ENCODE data around the gene RHBDF2.
"Not testable (repeated sequence)": the region's sequence is repeated elsewhere in the genome, so short reads cannot be mapped to it uniquely, and the experiment has no call there.

The RHBDF2 gene

GRCh38 chr17:76537288-76537577 lies 36.0 kb upstream of the RHBDF2 start:
- TF ChIP-seq FOXM1 (IDR thresholded peaks at IDR 0.05; ENCODE audit: borderline replicate concordance) (no peak), FOXA1 (IDR thresholded peaks at IDR 0.05) (no peak), PKNOX1 (IDR thresholded peaks at IDR 0.05) (no peak)
- POLR2A ChIA-PET: no interaction called here
- CTCF ChIA-PET: interaction anchor here (0.6 to 1.0 kb wide), 2 partner anchors 11 to 30 kb away, joined by 3 to 4 read pairs; no protein-coding TSS in a partner anchor
- DNase-seq (ENCODE audit: extremely low spot score): no peak

- ChIA-PET CTCF (interaction anchor here (0.6 to 1.2 kb wide), 4 partner anchors 10 to 30 kb away, joined by 3 to 5 read pairs (median 4); no protein-coding TSS in a partner anchor), POLR2A (interaction anchor here (1.2 to 1.4 kb wide), 2 partner anchors 10 to 21 kb away, joined by 4 to 7 read pairs; no protein-coding TSS in a partner anchor)
- DNase-seq (ENCODE audit: extremely low spot score): no peak
- TF ChIP-seq FOXK2 (IDR thresholded peaks at IDR 0.05) (no peak), FOXA1 (IDR thresholded peaks at IDR 0.05) (no peak), HDGF (IDR thresholded peaks at IDR 0.05; ENCODE audit: borderline replicate concordance) (no peak), LEF1 (IDR thresholded peaks at IDR 0.05; ENCODE audit: borderline replicate concordance) (no peak), NFRKB (IDR thresholded peaks at IDR 0.05) (no peak), ZNF384 (IDR thresholded peaks at IDR 0.05) (no peak), L3MBTL2 (conservative IDR thresholded peaks at IDR 0.05) (no peak), CTBP1 (IDR thresholded peaks at IDR 0.05; ENCODE audit: borderline replicate concordance) (no peak), TARDBP (IDR thresholded peaks at IDR 0.05) (no peak), BHLHE40 (IDR thresholded peaks at IDR 0.05; ENCODE audit: borderline replicate concordance) (no peak), FOXM1 (IDR thresholded peaks at IDR 0.05; ENCODE audit: borderline replicate concordance) (no peak), SP1 (IDR thresholded peaks at IDR 0.05) (no peak)
Observed at GRCh38 chr17:76536511-76537287, 35.5 kb upstream of the RHBDF2 start.

- TF ChIP-seq NFRKB (IDR thresholded peaks at IDR 0.05): no peak
- no peak for TF ChIP-seq FOXK2 (IDR thresholded peaks at IDR 0.05)
- TF ChIP-seq SUZ12 (IDR thresholded peaks at IDR 0.05): no peak
- no peak for TF ChIP-seq SP1 (IDR thresholded peaks at IDR 0.05)
- no peak for TF ChIP-seq ZNF384 (IDR thresholded peaks at IDR 0.05)
- no peak for TF ChIP-seq FOXM1 (IDR thresholded peaks at IDR 0.05; ENCODE audit: borderline replicate concordance)
- no peak for TF ChIP-seq L3MBTL2 (conservative IDR thresholded peaks at IDR 0.05)
- no peak for TF ChIP-seq CTBP1 (IDR thresholded peaks at IDR 0.05; ENCODE audit: borderline replicate concordance)
- TF ChIP-seq TARDBP (IDR thresholded peaks at IDR 0.05): no peak
- no peak for TF ChIP-seq LEF1 (IDR thresholded peaks at IDR 0.05; ENCODE audit: borderline replicate concordance)
- no peak for TF ChIP-seq PKNOX1 (IDR thresholded peaks at IDR 0.05)
- no peak for TF ChIP-seq ARNT (IDR thresholded peaks at IDR 0.05)
- TF ChIP-seq BHLHE40 (IDR thresholded peaks at IDR 0.05; ENCODE audit: borderline replicate concordance): no peak
- TF ChIP-seq HDGF (IDR thresholded peaks at IDR 0.05; ENCODE audit: borderline replicate concordance): no peak
- no peak for TF ChIP-seq FOXA1 (IDR thresholded peaks at IDR 0.05)
- TF ChIP-seq ELF4 (IDR thresholded peaks at IDR 0.05): no peak
Observed at GRCh38 chr17:76535788-76536510, 34.7 kb upstream of the RHBDF2 start.

GRCh38 chr17:76534831-76535732 lies 33.9 kb upstream of the RHBDF2 start:
- no peak for DNase-seq (ENCODE audit: extremely low spot score)
- CTCF ChIA-PET: no interaction called here
- TF ChIP-seq HDGF (IDR thresholded peaks at IDR 0.05; ENCODE audit: borderline replicate concordance) (no peak), BHLHE40 (IDR thresholded peaks at IDR 0.05; ENCODE audit: borderline replicate concordance) (no peak), FOXM1 (IDR thresholded peaks at IDR 0.05; ENCODE audit: borderline replicate concordance) (no peak), CTBP1 (IDR thresholded peaks at IDR 0.05; ENCODE audit: borderline replicate concordance) (no peak), ELF4 (IDR thresholded peaks at IDR 0.05) (no peak), NFRKB (IDR thresholded peaks at IDR 0.05) (no peak), FOXK2 (IDR thresholded peaks at IDR 0.05) (no peak), ARNT (IDR thresholded peaks at IDR 0.05) (no peak), LEF1 (IDR thresholded peaks at IDR 0.05; ENCODE audit: borderline replicate concordance) (no peak), SUZ12 (IDR thresholded peaks at IDR 0.05) (no peak), ZNF384 (IDR thresholded peaks at IDR 0.05) (no peak), L3MBTL2 (conservative IDR thresholded peaks at IDR 0.05) (no peak), PKNOX1 (IDR thresholded peaks at IDR 0.05) (no peak)
- POLR2A ChIA-PET: interaction anchor here (1.2 to 1.4 kb wide), 2 partner anchors 12 to 23 kb away, joined by 4 to 7 read pairs; no protein-coding TSS in a partner anchor

More at GRCh38 chr17:76535788-76536510, 34.7 kb upstream of the RHBDF2 start:
- ChIA-PET POLR2A (interaction anchor here (1.2 to 1.4 kb wide), 2 partner anchors 11 to 22 kb away, joined by 4 to 7 read pairs; no protein-coding TSS in a partner anchor), CTCF (interaction anchor here (1.0 to 1.2 kb wide), 3 partner anchors 11 to 29 kb away, joined by 3 to 5 read pairs (median 3); no protein-coding TSS in a partner anchor)
- DNase-seq (ENCODE audit: extremely low spot score): no peak

- not testable (repeated sequence) for DNase-seq (ENCODE audit: extremely low spot score)
- CTCF ChIA-PET: interaction anchor here (0.6 to 1.0 kb wide), 2 partner anchors 10 to 13 kb away, joined by 3 to 5 read pairs; no protein-coding TSS in a partner anchor
- POLR2A ChIA-PET: interaction anchor here (1.4 kb wide), 2 partner anchors 23 to 174 kb away, joined by 4 to 6 read pairs; no protein-coding TSS in a partner anchor
Observed at GRCh38 chr17:76533640-76534359, 32.6 kb upstream of the RHBDF2 start.
